HG03060 (cell line): ENCODE results near the gene LUZP1.

Experiments used
- ATAC-seq: cut with Tn5 transposase; IDR thresholded peaks from one replicate; pipeline ENCODE4 v1.9.1; 2021; ENCODE audit warnings: low read depth, moderate number of reproducible peaks; ENCODE audit not compliant: unreplicated experiment

Gene LUZP1

GRCh38 chr1:23092447-23092846 lies 76.2 kb downstream of the LUZP1 start:
- no peak for ATAC-seq

- ATAC-seq: no peak
Measured at GRCh38 chr1:23091545-23091944, 77.1 kb downstream of the LUZP1 start.

GRCh38 chr1:23090056-23090455 lies 78.6 kb downstream of the LUZP1 start:
- no peak for ATAC-seq

GRCh38 chr1:23088027-23088426 lies 80.6 kb downstream of the LUZP1 start:
- no peak for ATAC-seq

GRCh38 chr1:23085696-23086095 lies 83.0 kb downstream of the LUZP1 start:
- no peak for ATAC-seq

- ATAC-seq: no peak
Measured at GRCh38 chr1:23084880-23085279, 83.8 kb downstream of the LUZP1 start.

GRCh38 chr1:23083714-23084480 lies 84.8 kb downstream of the LUZP1 start:
- ATAC-seq: no peak

- ATAC-seq: no peak
Measured at GRCh38 chr1:23081376-23081775, 87.3 kb downstream of the LUZP1 start.

GRCh38 chr1:23080885-23081284 lies 87.8 kb downstream of the LUZP1 start:
- ATAC-seq: no peak

- no peak for ATAC-seq
Measured at GRCh38 chr1:23079025-23079424, 89.6 kb downstream of the LUZP1 start.

- ATAC-seq: no peak
Measured at GRCh38 chr1:23074012-23074411, 94.6 kb downstream of the LUZP1 start.

- no peak for ATAC-seq
Measured at GRCh38 chr1:23069675-23070074, 99.0 kb downstream of the LUZP1 start.

GRCh38 chr1:23069149-23069548 lies 99.5 kb downstream of the LUZP1 start:
- no peak for ATAC-seq

GRCh38 chr1:23066075-23066474 lies 102.6 kb downstream of the LUZP1 start:
- no peak for ATAC-seq

- ATAC-seq: no peak
Measured at GRCh38 chr1:23065385-23065784, 103.3 kb downstream of the LUZP1 start.

GRCh38 chr1:23062271-23062670 lies 106.4 kb downstream of the LUZP1 start:
- ATAC-seq: no peak

- no peak for ATAC-seq
Measured at GRCh38 chr1:23057301-23057700, 111.4 kb downstream of the LUZP1 start.

GRCh38 chr1:23051290-23051909 lies 117.3 kb downstream of the LUZP1 start:
- no peak for ATAC-seq

GRCh38 chr1:23050201-23050600 lies 118.5 kb downstream of the LUZP1 start:
- no peak for ATAC-seq

GRCh38 chr1:23044035-23044434 lies 124.6 kb downstream of the LUZP1 start:
- no peak for ATAC-seq

- no peak for ATAC-seq
Measured at GRCh38 chr1:23040509-23040908, 128.1 kb downstream of the LUZP1 start.

GRCh38 chr1:23039308-23039826 lies 129.3 kb downstream of the LUZP1 start:
- no peak for ATAC-seq
